ENCODE data around the gene COP1. TPM values are rescaled to one million over a fixed set of nuclear protein-coding genes. Genes with fewer than 3 reads are reported as not detected.
"Not testable (repeated sequence)": the region's sequence is repeated elsewhere in the genome, so short reads cannot be mapped to it uniquely, and the experiment has no call there.

COP1 gene
- total RNA-seq, 1 experiment from 2014 or later = 36.0 TPM

- no peak for TF ChIP-seq NR3C1 (CRISPR knock-in tag; conservative IDR thresholded peaks at IDR 0.05; ENCODE audit: low read depth)
These were observed 177.9 kb downstream of the COP1 start (continued) for GRCh38 chr1:176029155-176029554.

- H3K4me1 Mint-ChIP-seq; POLR2A ChIA-PET; H3K36me3 Mint-ChIP-seq; H3K27ac Mint-ChIP-seq; CTCF ChIA-PET; H3K4me3 Mint-ChIP-seq; H3K9me3 Mint-ChIP-seq; DNase-seq (ENCODE audit: low spot score); H3K27me3 Mint-ChIP-seq (ENCODE audit: low read depth); ATAC-seq: not testable (repeated sequence)
These were observed 179.2 kb downstream of the COP1 start for GRCh38 chr1:176027934-176028333.

GRCh38 chr1:176022574-176022973, 184.5 kb downstream of the COP1 start:
- H3K27ac Mint-ChIP-seq = no peak overlapping the region
- ATAC-seq (no peak), DNase-seq (ENCODE audit: low spot score) (no peak)
- no peaks in the 10 kb centered on the region for H3K4me1 Mint-ChIP-seq
- H3K27me3 Mint-ChIP-seq (ENCODE audit: low read depth) = no peaks in the 10 kb centered on the region
- POLR2A ChIA-PET = no interaction called here
- CTCF ChIA-PET = no interaction called here
- H3K4me3 Mint-ChIP-seq = no peak overlapping the region
- H3K9me3 Mint-ChIP-seq = no peaks in the 10 kb centered on the region
- TF ChIP-seq GTF2I (CRISPR knock-in tag; conservative IDR thresholded peaks at IDR 0.05) (no peak), FOXJ3 (CRISPR knock-in tag; IDR thresholded peaks at IDR 0.05; ENCODE audit: borderline replicate concordance) (no peak), CREB1 (CRISPR knock-in tag; IDR thresholded peaks at IDR 0.05) (no peak)
- H3K36me3 Mint-ChIP-seq = peaks cover 11% of the 10 kb centered on the region; the same call in 1 of the 2 replicates

GRCh38 chr1:176017722-176018121, 189.4 kb downstream of the COP1 start:
- ATAC-seq (no peak), DNase-seq (ENCODE audit: low spot score) (no peak)
- Mint-ChIP-seq H3K36me3 (peaks cover 8% of the 10 kb centered on the region; the same call in 1 of the 2 replicates), H3K4me1 (no peaks in the 10 kb centered on the region), H3K27ac (no peak overlapping the region), H3K4me3 (no peak overlapping the region), H3K27me3 (ENCODE audit: low read depth) (no peaks in the 10 kb centered on the region), H3K9me3 (no peaks in the 10 kb centered on the region)
- no peak for TF ChIP-seq JUN (CRISPR knock-in tag; IDR thresholded peaks at IDR 0.05)
- no peak for TF ChIP-seq USF2 (CRISPR knock-in tag; IDR thresholded peaks at IDR 0.05)
- no peak for TF ChIP-seq E2F5 (CRISPR knock-in tag; IDR thresholded peaks at IDR 0.05)
- no peak for TF ChIP-seq FOXP1 (CRISPR knock-in tag; IDR thresholded peaks at IDR 0.05; ENCODE audit: borderline replicate concordance)
- no peak for TF ChIP-seq PREB (CRISPR knock-in tag; IDR thresholded peaks at IDR 0.05; ENCODE audit: borderline replicate concordance)
- ChIA-PET POLR2A (no interaction called here), CTCF (no interaction called here)

- DNase-seq (ENCODE audit: low spot score) (no peak), ATAC-seq (no peak)
- no peak for TF ChIP-seq TP53 (CRISPR knock-in tag; IDR thresholded peaks at IDR 0.05)
- no peak for TF ChIP-seq USF1 (CRISPR knock-in tag; IDR thresholded peaks at IDR 0.05)
- TF ChIP-seq ZBTB43 (CRISPR knock-in tag; IDR thresholded peaks at IDR 0.05) = no peak
- TF ChIP-seq ETV6 (CRISPR knock-in tag; IDR thresholded peaks at IDR 0.05) = no peak
- no peak for TF ChIP-seq NFYB (CRISPR knock-in tag; conservative IDR thresholded peaks at IDR 0.05; ENCODE audit: low read depth)
- H3K36me3 Mint-ChIP-seq = peaks cover 36% of the 10 kb centered on the region
- H3K27ac Mint-ChIP-seq = no peak overlapping the region
- no peak overlapping the region for H3K4me3 Mint-ChIP-seq
- H3K9me3 Mint-ChIP-seq = peaks cover 34% of the 10 kb centered on the region
- POLR2A ChIA-PET = no interaction called here
- 0 out of 2 replicates have a peak, but pooled peaks cover 3% of the 10 kb centered on the region for H3K4me1 Mint-ChIP-seq
- H3K27me3 Mint-ChIP-seq (ENCODE audit: low read depth) = peaks cover 6% of the 10 kb centered on the region; the same call in 1 of the 2 replicates
- CTCF ChIA-PET = no interaction called here
These were observed 197.1 kb downstream of the COP1 start for GRCh38 chr1:176009951-176010350.

- H3K4me3 Mint-ChIP-seq; CTCF ChIA-PET; POLR2A ChIA-PET; H3K4me1 Mint-ChIP-seq; H3K27ac Mint-ChIP-seq; H3K27me3 Mint-ChIP-seq (ENCODE audit: low read depth); ATAC-seq: not testable (repeated sequence)
- peak; percentile 13 for DNase-seq (ENCODE audit: low spot score)
- H3K9me3 Mint-ChIP-seq = peaks cover 37% of the 10 kb centered on the region
- H3K36me3 Mint-ChIP-seq = peaks cover 36% of the 10 kb centered on the region
These were observed 199.2 kb downstream of the COP1 start for GRCh38 chr1:176007756-176008389.

- POLR2A ChIA-PET = interaction anchor here (0.5 kb wide), 1 partner anchor 60 kb away, joined by 4 read pairs; no protein-coding TSS in a partner anchor
- ATAC-seq; H3K27ac Mint-ChIP-seq; CTCF ChIA-PET; H3K27me3 Mint-ChIP-seq (ENCODE audit: low read depth); DNase-seq (ENCODE audit: low spot score); H3K4me3 Mint-ChIP-seq: not testable (repeated sequence)
- H3K4me1 Mint-ChIP-seq = peaks cover 11% of the 10 kb centered on the region; the same call in 1 of the 2 replicates
- peaks cover 22% of the 10 kb centered on the region for H3K9me3 Mint-ChIP-seq
- peaks cover 23% of the 10 kb centered on the region for H3K36me3 Mint-ChIP-seq
These were observed 212.4 kb downstream of the COP1 start for GRCh38 chr1:175994660-175995059.
